Gastroesophageal sphincter (tissue), 3 donors: ENCODE measurements around the gene HSD11B2.

ENCODE experiments used
- CTCF ChIP-seq, 4 experiments: fragments of 200-600 bp in 2 of 4; fragments of 450-650 bp in 2 of 4; sonication (generic) in 1 of 4; IDR thresholded peaks; one replicate each; pipeline ENCODE4 v1.5.1; 2017 to 2019; ENCODE audit warnings: antibody characterized with exemption in 4 of 4, mild to moderate bottlenecking in 2 of 4, moderate library complexity in 2 of 4
- EP300 ChIP-seq: sonication (generic); formaldehyde crosslinking; IDR thresholded peaks from one replicate; pipeline ENCODE4 v1.6.1; 2017; ENCODE audit warnings: antibody characterized with exemption, mild to moderate bottlenecking
- POLR2A ChIP-seq, 2 donors: fragments of 450-650 bp; IDR thresholded peaks; one replicate each; pipeline ENCODE4 v1.6.1; 2017; ENCODE audit warnings: antibody characterized with exemption in 2 of 2, mild to moderate bottlenecking in 2 of 2, moderate library complexity in 1 of 2
- POLR2AphosphoS5 ChIP-seq: sonication (generic); formaldehyde crosslinking; IDR thresholded peaks from one replicate; pipeline ENCODE4 v1.6.1; 2017; ENCODE audit warnings: antibody characterized with exemption

GRCh38 chr16:67388591-67388990 lies 42.3 kb upstream of the HSD11B2 start:
- TF ChIP-seq EP300 (no peak), CTCF (IDR thresholded peaks at IDR 0.05) (no peak), POLR2AphosphoS5 (no peak), POLR2A (IDR thresholded peaks at IDR 0.05) (no peak)
